ENCODE data around the gene FYTTD1.
"Not testable (repeated sequence)": the region's sequence is repeated elsewhere in the genome, so short reads cannot be mapped to it uniquely, and the experiment has no call there.

The FYTTD1 gene

GRCh38 chr3:197730200-197730599, 19.5 kb upstream of the FYTTD1 start:
- H2AFZ ChIP-seq (ENCODE audit: low read depth), result no peak overlapping the region
- H3K27ac ChIP-seq, result peak overlapping the region; percentile 50
- peaks cover 51% of the 10 kb centered on the region for H3K4me1 ChIP-seq (ENCODE audit: low read depth, poor library complexity, severe bottlenecking)
- H3K9ac ChIP-seq, result no peak overlapping the region; the same call in 1 of the 2 replicates
- H3K79me2 ChIP-seq (ENCODE audit: insufficient read depth, low read depth), result peaks cover 25% of the 10 kb centered on the region
- H4K20me1 ChIP-seq (ENCODE audit: insufficient read depth), result no peaks in the 10 kb centered on the region
- no peaks in the 10 kb centered on the region for H3K36me3 ChIP-seq (ENCODE audit: insufficient read depth)
- H3K27me3 ChIP-seq (ENCODE audit: insufficient read depth, low read depth), result no peaks in the 10 kb centered on the region
- peak overlapping the region; percentile 38; the same call in 1 of the 2 replicates for H3K4me2 ChIP-seq
- H3K4me3 ChIP-seq (IDR thresholded peaks at IDR 0.05; ENCODE audit: insufficient read depth, low read depth, low read length), result no peak overlapping the region
- no peak for TF ChIP-seq CTCF (conservative IDR thresholded peaks at IDR 0.05; ENCODE audit: low read depth, low read length)

GRCh38 chr3:197730770-197731169, 18.9 kb upstream of the FYTTD1 start:
- not testable (repeated sequence) for H3K36me3 ChIP-seq (ENCODE audit: insufficient read depth); H2AFZ ChIP-seq (ENCODE audit: low read depth); H3K27me3 ChIP-seq (ENCODE audit: insufficient read depth, low read depth); H3K9ac ChIP-seq; H4K20me1 ChIP-seq (ENCODE audit: insufficient read depth); H3K4me2 ChIP-seq; H3K27ac ChIP-seq; H3K4me3 ChIP-seq (IDR thresholded peaks at IDR 0.05; ENCODE audit: insufficient read depth, low read depth, low read length)
- peaks cover 57% of the 10 kb centered on the region for H3K4me1 ChIP-seq (ENCODE audit: low read depth, poor library complexity, severe bottlenecking)
- H3K79me2 ChIP-seq (ENCODE audit: insufficient read depth, low read depth), result peaks cover 25% of the 10 kb centered on the region

- Histone ChIP-seq H3K79me2 (ENCODE audit: insufficient read depth, low read depth) (peaks cover 25% of the 10 kb centered on the region), H3K4me1 (ENCODE audit: low read depth, poor library complexity, severe bottlenecking) (peaks cover 58% of the 10 kb centered on the region)
- not testable (repeated sequence) for H3K4me3 ChIP-seq (IDR thresholded peaks at IDR 0.05; ENCODE audit: insufficient read depth, low read depth, low read length); H3K36me3 ChIP-seq (ENCODE audit: insufficient read depth); H3K4me2 ChIP-seq; H4K20me1 ChIP-seq (ENCODE audit: insufficient read depth); H3K27ac ChIP-seq; H3K9ac ChIP-seq; H2AFZ ChIP-seq (ENCODE audit: low read depth); H3K27me3 ChIP-seq (ENCODE audit: insufficient read depth, low read depth)
Measured at GRCh38 chr3:197731483-197731882, 18.2 kb upstream of the FYTTD1 start.

- Histone ChIP-seq H3K4me2 (no peak overlapping the region), H3K27me3 (ENCODE audit: insufficient read depth, low read depth) (no peaks in the 10 kb centered on the region), H3K9ac (no peak overlapping the region), H3K79me2 (ENCODE audit: insufficient read depth, low read depth) (peaks cover 19% of the 10 kb centered on the region), H2AFZ (ENCODE audit: low read depth) (no peak overlapping the region), H3K4me3 (IDR thresholded peaks at IDR 0.05; ENCODE audit: insufficient read depth, low read depth, low read length) (no peak overlapping the region), H4K20me1 (ENCODE audit: insufficient read depth) (no peaks in the 10 kb centered on the region), H3K27ac (no peak overlapping the region), H3K36me3 (ENCODE audit: insufficient read depth) (no peaks in the 10 kb centered on the region), H3K4me1 (ENCODE audit: low read depth, poor library complexity, severe bottlenecking) (peaks cover 65% of the 10 kb centered on the region)
- TF ChIP-seq CTCF (conservative IDR thresholded peaks at IDR 0.05; ENCODE audit: low read depth, low read length), result no peak
Measured at GRCh38 chr3:197733042-197733441, 16.6 kb upstream of the FYTTD1 start.

DNA sequence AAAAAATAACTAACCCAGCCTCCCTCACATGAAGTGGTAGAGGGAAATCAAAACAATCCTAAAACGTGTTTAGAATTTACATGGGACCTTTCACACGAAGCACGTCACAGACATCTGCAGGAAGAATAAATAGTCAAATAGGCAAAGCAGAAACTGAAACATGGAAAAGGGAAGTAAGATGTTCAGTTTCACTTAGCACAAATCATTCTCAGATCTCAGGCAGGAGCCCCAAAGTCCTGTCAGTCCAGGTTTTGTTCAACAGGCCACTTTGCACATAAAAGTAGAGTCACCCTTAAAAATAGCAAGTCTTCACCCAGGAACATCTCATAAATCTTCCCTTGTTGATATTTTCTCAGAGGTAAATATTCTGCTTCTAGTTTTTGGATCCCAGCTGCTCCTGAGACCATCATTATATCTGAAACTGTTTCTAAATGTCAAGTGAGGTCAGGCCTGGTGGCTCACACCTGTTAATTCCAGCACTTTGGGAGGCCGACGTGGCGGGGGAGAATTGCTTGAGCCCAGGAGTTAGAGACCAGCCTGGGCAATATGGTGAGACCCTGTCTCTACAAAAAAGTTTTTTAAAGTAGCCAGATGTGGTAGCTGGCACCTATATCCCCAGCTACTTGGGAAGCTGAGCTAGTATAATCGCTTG, 14.9 kb upstream of the FYTTD1 start:
- Histone ChIP-seq H3K27ac (peak overlapping the region; percentile 65), H2AFZ (ENCODE audit: low read depth) (no peak overlapping the region), H3K27me3 (ENCODE audit: insufficient read depth, low read depth) (no peaks in the 10 kb centered on the region), H3K36me3 (ENCODE audit: insufficient read depth) (no peaks in the 10 kb centered on the region), H4K20me1 (ENCODE audit: insufficient read depth) (no peaks in the 10 kb centered on the region), H3K4me2 (peak overlapping the region; percentile 96), H3K4me1 (ENCODE audit: low read depth, poor library complexity, severe bottlenecking) (peaks cover 63% of the 10 kb centered on the region), H3K9ac (peak overlapping the region; percentile 19; the same call in 1 of the 2 replicates), H3K4me3 (IDR thresholded peaks at IDR 0.05; ENCODE audit: insufficient read depth, low read depth, low read length) (no peak overlapping the region), H3K79me2 (ENCODE audit: insufficient read depth, low read depth) (peaks cover 19% of the 10 kb centered on the region)
- TF ChIP-seq CTCF (conservative IDR thresholded peaks at IDR 0.05; ENCODE audit: low read depth, low read length), result no peak

All from KMS-11 (cell line).